Esophagus squamous epithelium (tissue), 4 donors: ENCODE data around the gene STK31.

Experiments used
- POLR2A ChIP-seq, 4 donors: fragments of 450-650 bp; IDR thresholded peaks; one replicate each; pipeline ENCODE4 v1.6.1; 2017; ENCODE audit warnings: antibody characterized with exemption in 4 of 4, mild to moderate bottlenecking in 4 of 4, moderate library complexity in 3 of 4
- TF ChIP-seq, protein P1 (sequence below), 6 experiments: fragments of 450-650 bp in 4 of 6; fragments of 200-600 bp in 2 of 6; sonication (generic) in 2 of 6; IDR thresholded peaks; one replicate each; pipeline ENCODE4 v1.5.1; 2016 to 2019; ENCODE audit warnings: antibody characterized with exemption in 6 of 6, mild to moderate bottlenecking in 4 of 6, moderate library complexity in 4 of 6

DNA sequence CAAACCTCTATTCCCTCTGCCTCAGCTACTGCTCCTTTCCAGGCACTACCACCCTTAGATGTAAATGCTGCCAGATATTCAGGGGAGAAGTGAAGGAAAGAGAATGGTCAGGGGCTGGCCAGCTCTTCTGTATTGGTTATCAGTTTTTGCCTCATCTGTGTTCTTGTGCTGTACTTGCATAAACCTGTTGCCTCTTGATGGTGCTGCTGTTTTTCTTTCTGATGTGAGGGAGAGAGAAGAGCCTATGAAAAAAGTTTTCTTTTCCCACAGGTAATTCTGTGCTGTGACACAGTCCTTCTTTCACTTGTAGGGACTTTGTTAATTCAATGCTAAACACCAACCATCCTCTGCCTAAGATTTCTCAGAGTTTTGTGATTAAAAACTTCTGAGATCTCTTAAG is 57.5 kb downstream of the STK31 start:
- TF ChIP-seq, protein P1, sequence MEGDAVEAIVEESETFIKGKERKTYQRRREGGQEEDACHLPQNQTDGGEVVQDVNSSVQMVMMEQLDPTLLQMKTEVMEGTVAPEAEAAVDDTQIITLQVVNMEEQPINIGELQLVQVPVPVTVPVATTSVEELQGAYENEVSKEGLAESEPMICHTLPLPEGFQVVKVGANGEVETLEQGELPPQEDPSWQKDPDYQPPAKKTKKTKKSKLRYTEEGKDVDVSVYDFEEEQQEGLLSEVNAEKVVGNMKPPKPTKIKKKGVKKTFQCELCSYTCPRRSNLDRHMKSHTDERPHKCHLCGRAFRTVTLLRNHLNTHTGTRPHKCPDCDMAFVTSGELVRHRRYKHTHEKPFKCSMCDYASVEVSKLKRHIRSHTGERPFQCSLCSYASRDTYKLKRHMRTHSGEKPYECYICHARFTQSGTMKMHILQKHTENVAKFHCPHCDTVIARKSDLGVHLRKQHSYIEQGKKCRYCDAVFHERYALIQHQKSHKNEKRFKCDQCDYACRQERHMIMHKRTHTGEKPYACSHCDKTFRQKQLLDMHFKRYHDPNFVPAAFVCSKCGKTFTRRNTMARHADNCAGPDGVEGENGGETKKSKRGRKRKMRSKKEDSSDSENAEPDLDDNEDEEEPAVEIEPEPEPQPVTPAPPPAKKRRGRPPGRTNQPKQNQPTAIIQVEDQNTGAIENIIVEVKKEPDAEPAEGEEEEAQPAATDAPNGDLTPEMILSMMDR (IDR thresholded peaks at IDR 0.05): no peak
- no peak for TF ChIP-seq POLR2A (IDR thresholded peaks at IDR 0.05)
